PC-3 (cell line): ENCODE data around the gene IDH3A. TPM values are rescaled to one million over a fixed set of nuclear protein-coding genes. Genes with fewer than 3 reads are reported as not detected.

Source experiments
- ATAC-seq: fragments of 200-7000 bp; cut with Tn5 transposase; 2 replicates; pipeline ENCODE4 v1.9.1; 2020; ENCODE audit warnings: mild to moderate bottlenecking, moderate library complexity
- BruUV-seq: library from RNA; stranded (reverse); fragments of 400-500 nt; replicated peaks from 2 replicates; lab custom pipeline; 2021; lab: Mats Ljungman, UMichigan
- CTCF ChIA-PET: fragments of 300-600 bp; sonication (Branson Sonifier 250); formaldehyde crosslinking; loops from one replicate; lab custom pipeline; 2022; ENCODE audit warnings: antibody characterized with exemption; lab: Charles Lee
- POLR2A ChIA-PET: fragments of 300-600 bp; sonication (Branson Sonifier 250); formaldehyde crosslinking; loops from one replicate; lab custom pipeline; 2022; ENCODE audit warnings: antibody characterized with exemption; ENCODE audit not compliant: unreplicated experiment; lab: Charles Lee
- DNase-seq: peaks from one replicate; pipeline ENCODE4 v3.0.0-alpha.2; 2015
- H2AFZ ChIP-seq: fragments of 300-600 bp; sonication (generic); 2 replicates; pipeline ENCODE4 v1.6.0; 2016; ENCODE audit warnings: antibody characterized with exemption, low read length
- H3F3A ChIP-seq: fragments of 300-600 bp; sonication (generic); one replicate; pipeline ENCODE4 v1.6.0; 2017; ENCODE audit warnings: antibody characterized with exemption, low read length, control low read depth, mild to moderate bottlenecking; ENCODE audit not compliant: unreplicated experiment
- H3K27ac ChIP-seq: fragments of 300-600 bp; sonication (generic); 2 replicates; pipeline ENCODE4 v1.5.1; 2016; ENCODE audit warnings: mild to moderate bottlenecking, low read length
- H3K27me3 ChIP-seq: fragments of 300-600 bp; sonication (generic); 2 replicates; pipeline ENCODE4 v1.6.1; 2016; ENCODE audit warnings: low read length, mixed read lengths
- H3K36me3 ChIP-seq: fragments of 300-600 bp; sonication (generic); 2 replicates; pipeline ENCODE4 v1.6.1; 2016; ENCODE audit warnings: low read depth, mixed run types, low read length, mixed read lengths
- H3K4me1 ChIP-seq: fragments of 300-600 bp; sonication (generic); 2 replicates; pipeline ENCODE4 v1.5.1; 2016; ENCODE audit warnings: low read length; ENCODE audit not compliant: insufficient read depth
- H3K4me2 ChIP-seq: fragments of 300-600 bp; sonication (generic); 2 replicates; pipeline ENCODE4 v1.6.0; 2016; ENCODE audit warnings: low read length
- H3K4me3 ChIP-seq: fragments of 300-600 bp; sonication (generic); 2 replicates; pipeline ENCODE4 v1.5.1; 2016; ENCODE audit warnings: mild to moderate bottlenecking, low read length, mixed read lengths
- H3K79me2 ChIP-seq: fragments of 300-600 bp; sonication (generic); 2 replicates; pipeline ENCODE4 v1.6.1; 2017; ENCODE audit warnings: low read length, mixed read lengths
- H3K9ac ChIP-seq: fragments of 300-600 bp; sonication (generic); 2 replicates; pipeline ENCODE4 v1.6.0; 2016; ENCODE audit warnings: mild to moderate bottlenecking, low read length
- H3K9me2 ChIP-seq: fragments of 300-600 bp; sonication (generic); replicated peaks from 2 replicates; pipeline ENCODE4 v1.6.1; 2016; ENCODE audit warnings: mixed run types, low read length, mixed read lengths
- H3K9me3 ChIP-seq: fragments of 300-600 bp; sonication (generic); 2 replicates; pipeline ENCODE4 v1.6.1; 2016; ENCODE audit warnings: low read length, mixed read lengths
- H4K20me1 ChIP-seq: fragments of 300-600 bp; sonication (generic); 2 replicates; pipeline ENCODE4 v1.6.1; 2016; ENCODE audit warnings: low read length, mixed read lengths
- EZH2 ChIP-seq: fragments of 300-600 bp; sonication (generic); IDR thresholded peaks from one replicate; pipeline ENCODE4 v1.6.1; 2017; ENCODE audit warnings: antibody characterized with exemption, mild to moderate bottlenecking, low read length; ENCODE audit not compliant: unreplicated experiment
- EZH2phosphoT487 ChIP-seq: fragments of 300-600 bp; sonication (generic); IDR thresholded peaks from 2 replicates; pipeline ENCODE4 v1.6.1; 2018; ENCODE audit warnings: mild to moderate bottlenecking, antibody characterized with exemption, low read length, borderline replicate concordance
- intact Hi-C: fragments of 100-400 bp; cut with micrococcal nuclease; formaldehyde crosslinking; loops from 2 replicates; pipeline ENCODE4 v1.9.0; 2023
- total RNA-seq: library from RNA; depleted of rRNA; stranded (reverse); fragments of >200 nt; gene quantifications from 2 replicates; pipeline ENCODE4 v1.2.3, GENCODE V29; 2014
- TF ChIP-seq, protein P1 (sequence below): fragments of 300-600 bp; sonication (generic); conservative IDR thresholded peaks from 2 replicates; pipeline ENCODE4 v1.5.1; 2017; ENCODE audit warnings: antibody characterized with exemption, low read depth, mild to moderate bottlenecking, low read length

Gene IDH3A
- total RNA-seq, 1 experiment from 2014 or later, result 78.8 TPM

DNA sequence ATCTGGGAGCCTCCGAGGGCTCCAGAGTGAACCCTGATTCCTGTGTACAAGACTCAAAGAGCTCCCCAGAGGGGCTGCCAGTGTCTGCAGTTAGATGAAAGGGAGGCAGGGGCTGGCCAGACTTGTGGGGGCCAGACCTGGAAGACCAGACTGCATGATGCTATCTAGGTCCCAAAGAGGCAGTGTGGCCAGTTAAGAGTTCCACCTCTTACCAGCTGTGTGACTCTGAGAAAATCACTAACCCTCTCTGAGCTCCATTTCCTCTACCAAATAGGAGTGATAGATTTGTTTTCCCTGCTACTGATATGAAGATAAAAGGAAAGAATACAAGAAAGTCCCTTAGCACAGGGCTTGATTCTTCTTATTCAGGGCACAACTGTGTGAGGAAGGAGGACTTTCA lies 56.2 kb downstream of the IDH3A start:
- ChIA-PET POLR2A (no interaction called here), CTCF (no interaction called here)
- H3K9me3 ChIP-seq, result no peaks in the 10 kb centered on the region
- no peak overlapping the region for H3K4me2 ChIP-seq
- H3F3A ChIP-seq, result no peaks in the 10 kb centered on the region
- DNase-seq (no peak), ATAC-seq (no peak)
- no peaks in the 10 kb centered on the region for H3K79me2 ChIP-seq
- TF ChIP-seq, protein P1, sequence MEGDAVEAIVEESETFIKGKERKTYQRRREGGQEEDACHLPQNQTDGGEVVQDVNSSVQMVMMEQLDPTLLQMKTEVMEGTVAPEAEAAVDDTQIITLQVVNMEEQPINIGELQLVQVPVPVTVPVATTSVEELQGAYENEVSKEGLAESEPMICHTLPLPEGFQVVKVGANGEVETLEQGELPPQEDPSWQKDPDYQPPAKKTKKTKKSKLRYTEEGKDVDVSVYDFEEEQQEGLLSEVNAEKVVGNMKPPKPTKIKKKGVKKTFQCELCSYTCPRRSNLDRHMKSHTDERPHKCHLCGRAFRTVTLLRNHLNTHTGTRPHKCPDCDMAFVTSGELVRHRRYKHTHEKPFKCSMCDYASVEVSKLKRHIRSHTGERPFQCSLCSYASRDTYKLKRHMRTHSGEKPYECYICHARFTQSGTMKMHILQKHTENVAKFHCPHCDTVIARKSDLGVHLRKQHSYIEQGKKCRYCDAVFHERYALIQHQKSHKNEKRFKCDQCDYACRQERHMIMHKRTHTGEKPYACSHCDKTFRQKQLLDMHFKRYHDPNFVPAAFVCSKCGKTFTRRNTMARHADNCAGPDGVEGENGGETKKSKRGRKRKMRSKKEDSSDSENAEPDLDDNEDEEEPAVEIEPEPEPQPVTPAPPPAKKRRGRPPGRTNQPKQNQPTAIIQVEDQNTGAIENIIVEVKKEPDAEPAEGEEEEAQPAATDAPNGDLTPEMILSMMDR, result no peak
- TF ChIP-seq EZH2phosphoT487 (no peak), EZH2 (no peak)
- H3K4me3 ChIP-seq, result no peak overlapping the region
- peaks cover 27% of the 10 kb centered on the region for H3K4me1 ChIP-seq
- intact Hi-C loops, result no loop called here
- H3K27me3 ChIP-seq, result no peaks in the 10 kb centered on the region
- BruUV-seq, result no TSS peak
- H2AFZ ChIP-seq, result no peak overlapping the region
- no peaks in the 10 kb centered on the region for H3K36me3 ChIP-seq
- no peaks in the 10 kb centered on the region for H3K9me2 ChIP-seq
- no peak overlapping the region for H3K27ac ChIP-seq
- no peaks in the 10 kb centered on the region for H4K20me1 ChIP-seq
- no peak overlapping the region for H3K9ac ChIP-seq

DNA sequence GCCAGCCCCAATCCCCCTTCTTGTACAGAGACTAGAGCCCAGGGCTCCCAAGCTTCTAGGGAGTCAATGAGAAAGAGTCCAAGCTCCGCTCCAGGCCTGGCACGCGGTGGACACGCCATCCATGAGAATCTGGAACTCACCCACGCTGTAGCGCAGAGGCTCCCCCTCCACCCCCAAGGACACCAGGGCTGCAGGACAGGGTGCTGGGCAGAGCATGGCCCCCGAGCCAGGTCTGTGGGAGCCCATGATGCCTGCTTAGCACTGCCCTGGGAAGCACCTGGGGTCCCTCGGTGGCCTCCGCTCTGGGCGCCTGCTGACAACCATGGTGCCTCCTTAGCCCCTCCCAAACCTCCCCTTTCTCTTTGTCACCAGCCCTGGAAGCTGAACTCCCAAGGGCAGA lies 56.7 kb downstream of the IDH3A start:
- POLR2A ChIA-PET, result no interaction called here
- peaks cover 32% of the 10 kb centered on the region for H3K4me1 ChIP-seq
- TF ChIP-seq, protein P1, result no peak
- TF ChIP-seq EZH2phosphoT487, result no peak
- no peak for TF ChIP-seq EZH2
- no peak overlapping the region for H2AFZ ChIP-seq
- H3K36me3 ChIP-seq, result no peaks in the 10 kb centered on the region
- no peak overlapping the region for H3K4me3 ChIP-seq
- ATAC-seq (no peak), DNase-seq (no peak)
- no peaks in the 10 kb centered on the region for H3K79me2 ChIP-seq
- no TSS peak for BruUV-seq
- H3K9me3 ChIP-seq, result no peaks in the 10 kb centered on the region
- no peaks in the 10 kb centered on the region for H3K27me3 ChIP-seq
- H3K4me2 ChIP-seq, result no peak overlapping the region
- H4K20me1 ChIP-seq, result no peaks in the 10 kb centered on the region
- H3K9me2 ChIP-seq, result no peaks in the 10 kb centered on the region
- no peak overlapping the region for H3K9ac ChIP-seq
- H3F3A ChIP-seq, result no peaks in the 10 kb centered on the region
- H3K27ac ChIP-seq, result no peak overlapping the region
- intact Hi-C loops, result no loop called here
- CTCF ChIA-PET, result no interaction called here

DNA sequence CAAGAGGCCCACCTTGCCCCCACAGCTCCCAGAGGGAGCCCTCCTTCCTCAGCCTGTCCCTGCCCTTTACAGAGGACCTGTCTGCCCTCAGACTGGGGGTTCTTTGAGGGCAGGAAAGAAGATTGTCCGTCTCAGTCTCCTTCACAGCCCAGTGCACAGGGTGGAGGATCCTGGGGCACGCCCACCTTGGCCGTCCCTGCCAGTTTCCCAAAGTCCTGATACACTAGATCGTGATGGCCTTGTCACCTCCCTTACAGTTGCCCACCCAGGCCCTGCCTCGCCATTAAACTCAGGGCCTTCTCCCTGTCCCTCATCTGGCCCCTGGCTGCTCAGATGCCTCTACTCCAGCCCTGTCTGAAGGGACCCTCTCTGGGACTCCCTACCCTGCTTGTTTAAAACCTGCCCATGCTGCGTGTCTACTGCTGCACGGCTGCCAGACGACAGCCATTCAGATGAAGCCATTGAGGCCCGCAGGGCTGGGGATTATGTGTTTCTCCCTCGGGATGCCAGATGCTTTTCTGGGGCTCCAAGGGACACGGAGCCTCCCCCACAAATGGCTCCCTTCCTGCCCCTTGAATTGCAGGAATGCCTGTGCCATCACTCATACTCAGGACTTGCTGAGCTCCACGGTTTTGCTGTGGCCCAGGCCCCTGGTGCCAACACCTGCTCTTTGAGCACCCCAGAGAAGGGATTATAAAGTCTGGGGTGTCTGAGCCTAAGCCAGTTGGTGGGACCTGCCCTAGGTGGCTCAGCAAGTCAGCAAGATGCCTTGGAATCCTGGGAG lies 57.4 kb downstream of the IDH3A start:
- Histone ChIP-seq H3K27me3 (no peaks in the 10 kb centered on the region), H3K36me3 (no peaks in the 10 kb centered on the region), H3K9me3 (no peaks in the 10 kb centered on the region), H2AFZ (no peak overlapping the region), H3F3A (no peaks in the 10 kb centered on the region), H3K4me3 (no peak overlapping the region), H3K4me2 (no peak overlapping the region; the same call in 1 of the 2 replicates), H3K79me2 (no peaks in the 10 kb centered on the region), H4K20me1 (no peaks in the 10 kb centered on the region), H3K27ac (peak overlapping the region; percentile 4; the same call in 1 of the 2 replicates), H3K9ac (no peak overlapping the region), H3K9me2 (no peaks in the 10 kb centered on the region), H3K4me1 (peaks cover 38% of the 10 kb centered on the region)
- CTCF ChIA-PET, result no interaction called here
- POLR2A ChIA-PET, result no interaction called here
- intact Hi-C loops, result no loop called here
- DNase-seq (no peak), ATAC-seq (no peak)
- TF ChIP-seq, protein P1, result no peak
- no peak for TF ChIP-seq EZH2phosphoT487
- no peak for TF ChIP-seq EZH2
- BruUV-seq, result no TSS peak
